ENCODE results near the gene KDM4C. TPM values are rescaled to one million over a fixed set of nuclear protein-coding genes. Genes with fewer than 3 reads are reported as not detected.

The KDM4C gene
- total and polyA plus RNA-seq, 2 of the 8 experiments (the other 6 are each of a cell fraction or from before 2014, with no cell fraction given) = 13.0 to 26.1 TPM

GRCh38 chr9:6938447-6938846 is 180.7 kb downstream of the KDM4C start (continued):
- TF ChIP-seq RNF2 (IDR thresholded peaks at IDR 0.05; ENCODE audit: borderline replicate concordance, low read depth, low read length, missing control alignments, poor library complexity, severe bottlenecking) (no peak), SIX5 (IDR thresholded peaks at IDR 0.05; ENCODE audit: low read depth, low read length) (no peak)

Measured in H1 (cell line).